Chondrocyte (in vitro differentiated cells): ENCODE results near the gene MEGF6. TPM values are rescaled to one million over a fixed set of nuclear protein-coding genes. Genes with fewer than 3 reads are reported as not detected.

ENCODE experiments used
- DNase-seq: peaks from one replicate; pipeline ENCODE4 v3.0.0; 2021; ENCODE audit warnings: mixed read lengths, low spot score
- H3K27ac Mint-ChIP-seq: one replicate; pipeline ENCODE4 v1.8.0; 2021; ENCODE audit warnings: mild to moderate bottlenecking, moderate library complexity, mixed read lengths; ENCODE audit not compliant: unreplicated experiment
- H3K27me3 Mint-ChIP-seq: 2 replicates; pipeline ENCODE4 v1.8.0; 2021; ENCODE audit warnings: low read depth, mixed read lengths
- H3K36me3 Mint-ChIP-seq: 2 replicates; pipeline ENCODE4 v1.8.0; 2021; ENCODE audit warnings: low read depth, mixed read lengths
- H3K4me1 Mint-ChIP-seq: 2 replicates; pipeline ENCODE4 v1.8.0; 2021; ENCODE audit warnings: low read depth, mild to moderate bottlenecking, mixed read lengths
- H3K4me3 Mint-ChIP-seq: one replicate; pipeline ENCODE4 v1.8.0; 2021; ENCODE audit warnings: mild to moderate bottlenecking, moderate library complexity, mixed read lengths; ENCODE audit not compliant: unreplicated experiment
- H3K9me3 Mint-ChIP-seq: 2 replicates; pipeline ENCODE4 v1.8.0; 2021; ENCODE audit warnings: low read depth, mixed read lengths
- total RNA-seq: library from RNA; stranded (reverse); gene quantifications from 3 replicates; pipeline ENCODE4 v1.2.1, GENCODE V29; 2021
- TF ChIP-seq, protein P1 (sequence below): fragments of 200-600 bp; sonication (generic); IDR thresholded peaks from 2 replicates; pipeline ENCODE4 v1.5.0; 2021; ENCODE audit warnings: antibody characterized with exemption, mild to moderate bottlenecking, moderate library complexity

MEGF6 gene
- total RNA-seq, 1 donor from 2014 or later = 328 TPM

- H3K9me3 Mint-ChIP-seq = no peaks in the 10 kb centered on the region
- no peak for DNase-seq
- H3K4me3 Mint-ChIP-seq = no peak overlapping the region
- peaks cover 20% of the 10 kb centered on the region for H3K4me1 Mint-ChIP-seq
- H3K27ac Mint-ChIP-seq = no peak overlapping the region
- no peaks in the 10 kb centered on the region for H3K36me3 Mint-ChIP-seq
- H3K27me3 Mint-ChIP-seq = no peaks in the 10 kb centered on the region
- TF ChIP-seq, protein P1, sequence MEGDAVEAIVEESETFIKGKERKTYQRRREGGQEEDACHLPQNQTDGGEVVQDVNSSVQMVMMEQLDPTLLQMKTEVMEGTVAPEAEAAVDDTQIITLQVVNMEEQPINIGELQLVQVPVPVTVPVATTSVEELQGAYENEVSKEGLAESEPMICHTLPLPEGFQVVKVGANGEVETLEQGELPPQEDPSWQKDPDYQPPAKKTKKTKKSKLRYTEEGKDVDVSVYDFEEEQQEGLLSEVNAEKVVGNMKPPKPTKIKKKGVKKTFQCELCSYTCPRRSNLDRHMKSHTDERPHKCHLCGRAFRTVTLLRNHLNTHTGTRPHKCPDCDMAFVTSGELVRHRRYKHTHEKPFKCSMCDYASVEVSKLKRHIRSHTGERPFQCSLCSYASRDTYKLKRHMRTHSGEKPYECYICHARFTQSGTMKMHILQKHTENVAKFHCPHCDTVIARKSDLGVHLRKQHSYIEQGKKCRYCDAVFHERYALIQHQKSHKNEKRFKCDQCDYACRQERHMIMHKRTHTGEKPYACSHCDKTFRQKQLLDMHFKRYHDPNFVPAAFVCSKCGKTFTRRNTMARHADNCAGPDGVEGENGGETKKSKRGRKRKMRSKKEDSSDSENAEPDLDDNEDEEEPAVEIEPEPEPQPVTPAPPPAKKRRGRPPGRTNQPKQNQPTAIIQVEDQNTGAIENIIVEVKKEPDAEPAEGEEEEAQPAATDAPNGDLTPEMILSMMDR = no peak
Observed at GRCh38 chr1:3555131-3555920, 56.0 kb downstream of the MEGF6 start.

DNA sequence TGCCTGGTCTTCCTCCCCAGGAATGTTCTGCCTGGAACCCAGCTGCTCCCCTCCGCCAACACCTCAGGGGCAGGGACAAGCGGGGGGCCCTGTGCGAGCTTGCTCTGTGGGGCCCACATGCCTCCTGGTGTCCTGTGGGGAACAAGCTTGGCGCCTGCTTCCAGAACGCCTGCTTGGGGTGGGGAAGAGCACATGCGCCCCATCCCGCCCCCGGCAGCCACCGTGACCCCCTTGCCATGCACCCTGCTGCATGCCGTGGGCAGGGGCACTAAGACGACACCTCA lies 57.4 kb downstream of the MEGF6 start:
- H3K4me1 Mint-ChIP-seq = peaks cover 28% of the 10 kb centered on the region
- H3K9me3 Mint-ChIP-seq = no peaks in the 10 kb centered on the region
- H3K27me3 Mint-ChIP-seq = no peaks in the 10 kb centered on the region

DNA sequence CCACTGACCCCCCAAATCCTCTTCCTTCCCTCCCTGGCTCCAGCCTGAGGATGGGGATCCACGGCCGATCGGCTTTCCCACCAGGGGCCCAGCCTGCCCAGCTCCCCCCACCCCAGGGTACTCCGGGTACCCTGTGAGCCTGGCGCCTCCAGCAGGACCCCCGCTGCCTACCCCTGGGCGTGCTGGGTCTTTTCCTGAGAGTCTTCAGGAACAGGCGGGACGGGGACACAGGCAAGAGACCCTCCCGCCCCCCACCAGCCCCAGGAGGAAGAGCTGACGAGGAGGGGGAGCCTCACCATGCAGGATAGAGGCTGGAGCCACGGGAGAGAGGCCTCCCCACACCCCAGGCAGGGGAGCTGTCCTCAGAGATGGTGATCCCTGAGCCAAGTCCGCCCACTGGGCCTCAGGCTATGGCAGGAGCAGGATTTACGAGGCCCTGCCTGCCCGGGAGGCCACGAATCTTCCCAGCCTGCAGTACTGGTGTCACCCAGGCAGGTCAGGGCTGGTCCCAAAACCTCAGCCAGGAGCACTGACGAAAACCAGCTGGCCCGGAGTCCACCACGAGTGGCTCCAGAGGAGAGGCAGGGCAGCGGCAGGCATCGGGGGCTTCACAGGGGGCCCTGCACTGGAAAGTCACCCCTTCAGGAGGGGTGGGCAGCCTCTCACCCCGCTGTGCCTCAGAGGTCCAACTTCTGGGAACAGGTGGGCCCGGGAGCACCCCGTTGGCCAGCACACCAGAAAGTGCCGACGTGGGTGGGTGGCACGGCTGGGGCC lies 58.0 kb downstream of the MEGF6 start:
- no peak overlapping the region for H3K4me3 Mint-ChIP-seq
- no peaks in the 10 kb centered on the region for H3K27me3 Mint-ChIP-seq
- no peaks in the 10 kb centered on the region for H3K36me3 Mint-ChIP-seq
- no peaks in the 10 kb centered on the region for H3K9me3 Mint-ChIP-seq
- TF ChIP-seq, protein P1 = no peak
- H3K27ac Mint-ChIP-seq = no peak overlapping the region
- peaks cover 29% of the 10 kb centered on the region for H3K4me1 Mint-ChIP-seq
- no peak for DNase-seq

More for the DNA sequence above, 57.4 kb downstream of the MEGF6 start:
- TF ChIP-seq, protein P1 = no peak
- Mint-ChIP-seq H3K27ac (no peak overlapping the region), H3K4me3 (no peak overlapping the region), H3K36me3 (no peaks in the 10 kb centered on the region)
- DNase-seq = no peak

DNA sequence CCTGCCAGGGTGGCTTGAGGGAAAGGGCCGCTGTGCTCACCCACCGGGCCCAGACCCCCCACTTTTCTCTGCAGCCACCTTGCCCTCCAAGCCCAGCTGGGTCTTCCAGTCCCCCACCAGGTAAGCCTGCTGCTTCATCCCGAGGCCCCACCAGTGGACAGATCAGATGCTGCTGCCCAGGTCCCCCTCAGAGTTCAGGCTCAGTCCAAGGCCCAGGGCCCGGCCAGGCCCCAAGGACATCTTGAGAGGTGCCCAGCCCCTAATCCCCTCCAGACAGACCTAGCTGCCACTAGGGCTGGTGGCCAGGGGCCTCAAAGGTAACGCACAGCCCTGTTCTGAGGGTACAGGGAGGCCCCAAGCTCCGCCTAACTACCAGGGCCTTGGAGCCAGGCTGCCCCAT lies 58.6 kb downstream of the MEGF6 start:
- Mint-ChIP-seq H3K9me3 (no peaks in the 10 kb centered on the region), H3K36me3 (no peaks in the 10 kb centered on the region), H3K27ac (no peak overlapping the region), H3K4me1 (peaks cover 35% of the 10 kb centered on the region), H3K4me3 (no peak overlapping the region), H3K27me3 (no peaks in the 10 kb centered on the region)
- TF ChIP-seq, protein P1 = no peak
- no peak for DNase-seq

GRCh38 chr1:3552176-3552575 lies 59.1 kb downstream of the MEGF6 start:
- H3K4me1 Mint-ChIP-seq = peaks cover 41% of the 10 kb centered on the region
- no peak overlapping the region for H3K4me3 Mint-ChIP-seq
- no peak for DNase-seq
- H3K27ac Mint-ChIP-seq = no peak overlapping the region
- H3K36me3 Mint-ChIP-seq = no peaks in the 10 kb centered on the region
- H3K9me3 Mint-ChIP-seq = no peaks in the 10 kb centered on the region
- TF ChIP-seq, protein P1 = no peak
- H3K27me3 Mint-ChIP-seq = no peaks in the 10 kb centered on the region
